GM19395 (cell line): ENCODE results near the gene PLAAT3.
"Not testable (repeated sequence)": the region's sequence is repeated elsewhere in the genome, so short reads cannot be mapped to it uniquely, and the experiment has no call there.

Experiments used
- ATAC-seq: cut with Tn5 transposase; IDR thresholded peaks from one replicate; pipeline ENCODE4 v1.9.1; 2021; ENCODE audit warnings: mild to moderate bottlenecking, moderate library complexity; ENCODE audit not compliant: unreplicated experiment

PLAAT3 gene

GRCh38 chr11:63572026-63572688, 42.1 kb downstream of the PLAAT3 start:
- ATAC-seq = peak; percentile 66

DNA sequence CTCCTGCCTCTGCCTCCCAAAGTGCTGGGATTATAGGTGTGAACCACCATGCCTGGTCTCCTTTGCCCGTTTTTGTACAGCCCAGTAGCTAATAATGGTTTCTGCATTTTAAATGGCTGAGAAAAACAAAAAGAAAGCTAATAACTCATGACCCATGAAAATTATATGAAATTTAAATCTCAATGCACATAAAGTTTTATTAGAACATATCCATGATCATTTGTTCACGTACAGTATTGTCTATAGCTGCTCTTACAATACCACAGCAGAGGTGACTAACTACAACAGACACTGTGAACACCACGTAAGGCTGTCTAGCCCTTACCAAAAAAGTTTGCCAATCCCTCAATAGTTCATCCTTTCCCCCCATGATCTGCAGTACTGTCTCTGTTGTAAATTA, 44.7 kb downstream of the PLAAT3 start:
- no peak for ATAC-seq

GRCh38 chr11:63567044-63567840, 47.0 kb downstream of the PLAAT3 start:
- peak; percentile 85 for ATAC-seq

- ATAC-seq = no peak
Measured at GRCh38 chr11:63564784-63565350, 49.4 kb downstream of the PLAAT3 start.

- peak; percentile 70 for ATAC-seq
Measured at GRCh38 chr11:63564056-63564774, 50.0 kb downstream of the PLAAT3 start.

GRCh38 chr11:63563201-63564055, 50.8 kb downstream of the PLAAT3 start, which contains the start of gene PLAAT2:
TSS of gene PLAAT2 (minus strand) at chr11:63563379. CDS start at chr11:63563324, 55 bp downstream.
- no peak for ATAC-seq

DNA sequence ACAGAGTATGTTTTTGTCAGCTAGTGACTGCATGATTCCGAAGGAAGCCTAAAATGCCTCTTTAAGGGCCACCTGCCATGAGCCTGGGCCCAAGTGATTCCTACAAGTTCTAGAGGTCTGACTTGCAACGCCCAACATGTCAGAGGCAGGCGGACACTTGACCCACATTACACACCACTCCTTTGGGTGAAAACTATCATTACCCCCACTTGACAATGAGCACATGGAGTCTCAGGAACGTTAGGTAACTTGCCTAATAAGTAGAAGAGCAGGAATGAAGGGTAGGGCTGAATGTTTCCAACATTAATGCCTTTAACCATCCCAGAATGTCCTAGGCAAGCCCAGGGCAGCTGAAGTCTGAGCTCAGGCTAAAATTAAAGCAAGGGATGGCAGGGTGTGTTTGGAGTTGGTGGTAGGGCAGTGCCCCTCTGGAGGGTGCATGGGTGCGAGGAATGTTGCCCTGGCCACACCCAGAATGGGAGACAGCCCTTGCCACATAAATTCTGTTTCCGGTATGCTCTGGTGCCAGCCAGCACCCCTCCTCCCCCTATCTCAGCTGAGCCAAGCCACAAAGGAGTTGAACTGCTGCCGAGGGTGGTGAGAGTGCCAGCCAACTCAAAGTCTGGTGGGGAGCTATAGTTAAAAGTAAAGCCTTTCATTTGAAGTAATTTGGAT, 53.6 kb downstream of the PLAAT3 start:
- ATAC-seq = no peak

GRCh38 chr11:63558459-63559157, 55.6 kb downstream of the PLAAT3 start:
- ATAC-seq = no peak

- ATAC-seq = no peak
Measured at GRCh38 chr11:63557570-63557969, 56.7 kb downstream of the PLAAT3 start.

DNA sequence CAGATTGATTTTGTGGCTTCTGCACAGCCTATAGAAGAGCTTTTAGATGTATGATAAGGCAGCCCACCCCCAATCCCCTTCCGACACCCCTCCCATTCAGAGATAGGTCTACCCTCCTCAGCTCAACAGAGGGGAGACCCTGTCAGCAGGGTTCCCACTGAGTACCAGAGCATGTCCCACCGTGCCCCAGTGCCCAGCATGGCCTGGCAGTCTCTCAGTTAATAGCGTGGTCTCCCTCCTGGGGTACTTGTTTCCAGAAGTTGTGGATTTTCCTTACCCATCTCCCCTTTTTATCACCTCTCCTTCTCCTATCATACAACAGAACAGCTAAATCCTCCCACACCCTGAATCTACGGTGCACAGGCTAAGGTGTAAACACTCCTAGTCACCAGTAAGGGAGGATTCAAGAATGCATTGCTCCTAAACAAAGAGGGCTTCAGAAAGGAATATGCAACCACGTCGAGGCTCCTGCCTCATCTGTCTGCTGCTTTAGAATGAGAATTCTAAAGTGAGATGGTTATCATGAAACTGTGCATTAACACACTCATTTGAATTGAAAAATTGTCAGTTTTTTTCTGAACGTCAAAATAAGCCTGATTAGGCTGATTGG, 57.7 kb downstream of the PLAAT3 start:
- no peak for ATAC-seq

DNA sequence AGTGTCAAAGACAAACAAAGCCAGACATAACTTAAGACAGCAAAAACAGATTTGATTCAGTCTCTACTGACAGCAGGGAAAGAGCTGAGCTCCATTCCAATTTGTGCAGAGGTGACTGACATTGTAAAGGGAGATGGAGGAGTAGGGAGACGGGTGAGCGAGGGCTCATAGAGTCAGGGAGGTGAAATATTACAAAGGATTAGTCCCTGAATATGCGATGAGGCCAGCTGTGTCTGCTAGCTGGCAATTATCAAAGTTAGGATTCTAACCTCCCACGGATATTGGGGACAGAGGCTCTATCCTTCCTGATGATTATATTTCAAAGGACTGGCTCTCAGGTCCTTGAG, 59.4 kb downstream of the PLAAT3 start:
- no peak for ATAC-seq

- peak; percentile 93 for ATAC-seq
Measured at GRCh38 chr11:63553759-63554158, 60.5 kb downstream of the PLAAT3 start.

DNA sequence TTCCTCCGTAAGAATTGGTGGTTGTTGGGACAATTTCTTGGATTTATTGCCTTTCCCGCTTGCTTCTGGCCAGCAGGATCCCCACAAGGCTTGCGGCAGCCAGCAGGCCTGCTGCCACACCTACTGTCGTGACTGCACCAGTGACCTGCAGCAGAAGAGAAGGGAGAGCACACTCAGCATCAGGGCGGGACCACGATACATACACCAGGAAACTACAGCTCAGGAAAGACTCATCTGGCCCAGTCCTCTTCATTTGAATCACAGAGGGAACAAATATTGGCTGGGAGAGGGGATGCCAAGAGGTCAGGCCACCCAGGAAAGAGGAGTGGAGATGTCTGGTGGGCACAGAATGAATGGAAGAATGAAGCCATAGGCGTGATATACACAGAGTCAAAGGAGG, 61.3 kb downstream of the PLAAT3 start:
- no peak for ATAC-seq

GRCh38 chr11:63551889-63552266, 62.4 kb downstream of the PLAAT3 start:
- ATAC-seq = no peak

- no peak for ATAC-seq
Measured at GRCh38 chr11:63551091-63551888, 62.9 kb downstream of the PLAAT3 start.

DNA sequence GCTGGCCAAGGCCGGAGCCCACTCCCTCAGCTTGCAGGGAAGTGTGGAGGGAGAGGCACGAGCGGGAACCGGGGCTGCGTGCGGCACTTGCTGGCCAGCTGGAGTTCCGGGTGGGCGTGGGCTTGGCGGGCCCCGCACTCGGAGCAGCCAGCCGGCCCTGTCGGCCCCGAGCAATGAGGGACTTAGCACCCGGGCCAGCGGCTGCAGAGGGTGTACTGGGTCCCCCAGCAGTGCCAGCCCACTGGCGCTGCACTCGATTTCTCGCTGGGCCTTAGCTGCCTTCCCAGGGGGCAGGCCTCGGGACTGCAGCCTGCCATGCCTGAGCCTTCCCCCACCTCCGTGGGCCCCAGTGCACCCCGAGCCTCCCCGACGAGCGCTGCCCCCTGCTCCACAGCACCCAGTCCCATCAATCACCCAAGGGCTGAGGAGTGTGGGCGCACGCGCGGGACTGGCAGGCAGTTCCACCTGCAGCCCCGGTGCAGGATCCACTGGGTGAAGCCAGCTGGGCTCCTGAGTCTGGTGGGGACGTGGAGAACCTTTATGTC, 64.0 kb downstream of the PLAAT3 start:
- not testable (repeated sequence) for ATAC-seq

GRCh38 chr11:63549411-63549810, 64.8 kb downstream of the PLAAT3 start:
- ATAC-seq = no peak

DNA sequence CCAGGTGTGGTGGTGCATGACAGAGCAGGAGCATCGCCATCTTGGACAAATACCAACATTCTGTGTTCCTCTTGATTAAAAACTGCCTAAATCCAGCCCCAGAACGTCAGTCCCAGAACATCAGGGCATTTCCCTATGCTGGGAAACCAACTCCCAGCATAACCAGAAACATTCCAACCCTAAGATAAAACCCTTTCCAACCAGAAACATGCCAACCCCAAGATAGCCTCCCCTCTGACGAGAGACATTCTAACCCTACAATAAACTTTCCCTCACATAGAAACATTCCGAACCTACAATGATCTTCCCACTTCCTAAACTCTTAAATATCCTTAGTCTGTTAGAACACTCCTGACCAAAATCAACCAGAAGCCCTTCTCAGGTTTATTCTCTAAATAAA, 66.1 kb downstream of the PLAAT3 start:
- ATAC-seq = no peak
